Epithelial cell of esophagus (primary cell): Measurements from ENCODE around the gene PARD3B.

Experiments
- DNase-seq: peaks from one replicate; pipeline ENCODE4 v3.0.0; 2010; ENCODE audit warnings: low read depth
- H3K4me3 ChIP-seq: 2 replicates; pipeline ENCODE4 v1.5.1; 2011; ENCODE audit warnings: mild to moderate bottlenecking, low read length, control low read depth
- CTCF ChIP-seq: IDR thresholded peaks from 2 replicates; pipeline ENCODE4 v1.5.1; 2011; ENCODE audit warnings: low read depth, mild to moderate bottlenecking, low read length, control low read depth, inconsistent platforms; ENCODE audit not compliant: insufficient read depth; ENCODE audit errors: missing control alignments

The PARD3B gene

GRCh38 chr2:204775766-204776165 is 230.5 kb downstream of the PARD3B start:
- H3K4me3 ChIP-seq, result no peak overlapping the region
- no peak for TF ChIP-seq CTCF
- no peak for DNase-seq

DNA sequence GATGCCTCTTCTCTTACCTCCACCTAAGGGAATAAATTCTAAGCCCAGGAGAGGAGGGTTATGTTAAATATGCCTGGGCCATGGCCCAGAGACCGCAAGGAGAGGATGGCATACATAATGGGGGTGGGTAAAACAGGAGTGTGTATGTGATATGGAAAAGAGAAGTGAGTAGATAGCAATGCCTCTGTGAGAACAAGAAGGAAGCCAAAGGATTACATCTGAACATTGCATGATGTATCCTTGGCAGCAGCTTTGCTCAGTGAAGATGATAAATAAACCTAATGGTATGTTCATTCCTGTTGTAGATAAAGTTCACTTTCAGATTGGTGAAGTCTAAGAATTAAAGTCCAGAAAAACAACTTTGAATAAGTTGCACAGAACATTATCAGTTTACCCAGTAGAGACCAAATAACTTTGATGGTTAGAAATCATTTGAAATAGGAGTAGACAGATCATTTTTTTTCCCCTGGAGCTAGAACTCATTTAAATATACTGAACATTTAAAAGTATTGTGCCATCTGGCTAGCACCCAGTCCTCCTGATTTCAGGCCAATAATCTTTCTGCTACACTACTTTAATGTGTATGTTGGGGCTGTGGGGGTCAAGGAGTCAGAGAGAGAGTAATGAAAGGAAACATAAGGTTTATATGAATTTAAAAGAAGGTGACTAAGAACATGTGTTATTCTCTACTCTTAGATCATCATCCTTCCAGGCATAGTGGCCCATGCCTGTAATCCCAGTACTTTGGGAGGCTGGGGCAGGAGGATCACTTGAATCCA is 231.7 kb downstream of the PARD3B start:
- H3K4me3 ChIP-seq, result no peak overlapping the region
- no peak for TF ChIP-seq CTCF
- DNase-seq, result no peak

GRCh38 chr2:204779771-204780170 is 234.5 kb downstream of the PARD3B start:
- TF ChIP-seq CTCF, result no peak

DNA sequence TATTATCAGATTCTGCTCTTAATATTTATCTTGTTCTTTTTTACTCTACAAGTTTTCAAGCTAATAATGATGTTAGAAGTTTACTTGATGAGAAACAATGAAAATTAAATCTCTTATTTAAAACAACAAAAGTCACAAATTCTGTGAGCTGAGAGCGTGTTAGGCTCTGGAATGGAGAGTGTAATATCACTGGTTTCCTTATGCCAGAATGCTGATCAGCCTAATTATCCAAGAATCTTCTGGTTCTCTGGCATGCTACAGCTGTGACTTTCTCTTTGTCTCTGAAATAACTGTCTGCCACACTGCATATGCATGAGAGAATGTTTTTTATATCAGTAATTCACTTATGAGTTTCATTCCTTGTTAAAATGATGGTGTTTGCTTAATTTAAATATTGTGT is 236.7 kb downstream of the PARD3B start:
- DNase-seq, result no peak
- TF ChIP-seq CTCF, result no peak
- H3K4me3 ChIP-seq, result no peak overlapping the region

More at GRCh38 chr2:204779771-204780170, 234.5 kb downstream of the PARD3B start:
- no peak for DNase-seq
- no peak overlapping the region for H3K4me3 ChIP-seq

DNA sequence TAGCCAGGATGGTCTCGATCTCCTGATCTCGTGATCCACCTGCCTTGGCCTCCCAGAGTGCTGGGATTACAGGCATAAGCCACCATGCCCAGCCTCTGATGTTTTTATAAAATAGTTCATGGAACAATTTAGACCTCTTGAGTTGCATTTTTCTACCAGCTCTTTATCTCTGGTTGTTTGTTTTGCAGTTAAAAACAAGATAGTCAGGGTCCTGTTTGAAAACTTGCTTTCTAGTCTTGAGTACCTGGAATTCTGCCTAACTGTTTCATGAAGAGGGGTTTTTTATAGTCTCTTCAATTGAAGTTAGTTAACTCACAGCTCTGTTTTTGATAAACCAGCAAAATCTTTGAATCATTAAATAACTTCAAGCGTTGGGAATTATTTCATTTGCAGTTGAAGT is 244.8 kb downstream of the PARD3B start:
- no peak for DNase-seq
- H3K4me3 ChIP-seq, result no peak overlapping the region
- TF ChIP-seq CTCF, result no peak

DNA sequence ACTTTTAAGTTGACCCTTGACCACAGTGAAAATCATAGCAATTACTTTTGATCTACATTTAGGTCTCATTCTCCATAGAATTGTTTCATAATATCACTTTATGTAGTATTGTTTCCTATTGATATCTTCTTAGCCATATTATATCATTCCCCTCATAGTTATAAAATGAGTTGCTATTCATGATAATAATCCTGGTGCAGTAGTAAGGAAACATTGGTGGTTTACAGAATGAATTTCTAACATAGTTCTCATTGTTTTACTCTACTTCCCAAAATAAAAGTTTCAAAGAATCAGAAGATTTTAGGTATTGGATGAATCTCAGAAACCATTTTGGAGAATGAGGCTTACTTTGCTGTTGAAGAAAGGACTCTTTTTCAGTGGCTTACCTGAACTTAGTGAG is 246.0 kb downstream of the PARD3B start:
- DNase-seq, result no peak
- TF ChIP-seq CTCF, result no peak
- H3K4me3 ChIP-seq, result no peak overlapping the region

GRCh38 chr2:204794624-204795023 is 249.3 kb downstream of the PARD3B start:
- H3K4me3 ChIP-seq, result no peak overlapping the region
- no peak for TF ChIP-seq CTCF
- DNase-seq, result no peak
